Spleen (tissue), 13 donors: Measurements from ENCODE around the gene RBM42. TPM values are rescaled to one million over a fixed set of nuclear protein-coding genes. Genes with fewer than 3 reads are reported as not detected.

ENCODE experiments used
- DNase-seq: peaks from one replicate; pipeline ENCODE4 v3.0.0-alpha.2; 2020
- H3K27ac ChIP-seq, 8 donors: fragments of 200-600 bp; sonication (generic) in 7 of 8; 1 replicate in 4 of 8; 2 replicates in 4 of 8; pipeline versions ENCODE4 v1.5.0 to v1.8.0; 2016 to 2021; ENCODE audit warnings: inconsistent platforms in 4 of 8, mild to moderate bottlenecking in 4 of 8, moderate library complexity in 1 of 8
- H3K27me3 ChIP-seq, 7 donors: fragments of 200-600 bp; sonication (generic) in 6 of 7; replicated peaks in 1 of 7; 1 replicate in 4 of 7; 2 replicates in 3 of 7; pipeline versions ENCODE4 v1.5.0 to v1.8.0; 2016 to 2021; ENCODE audit warnings: inconsistent platforms in 3 of 7, mild to moderate bottlenecking in 1 of 7
- H3K36me3 ChIP-seq, 6 donors: fragments of 200-600 bp; sonication (generic) in 5 of 6; 1 replicate in 4 of 6; 2 replicates in 2 of 6; pipeline versions ENCODE4 v1.5.0 to v1.8.0; 2016 to 2021; ENCODE audit warnings: inconsistent platforms in 2 of 6
- H3K4me1 ChIP-seq, 6 donors: fragments of 200-600 bp; sonication (generic) in 5 of 6; 1 replicate in 3 of 6; 2 replicates in 3 of 6; pipeline versions ENCODE4 v1.5.0 to v1.8.0; 2016 to 2021; ENCODE audit warnings: inconsistent platforms in 3 of 6
- H3K4me3 ChIP-seq, 8 donors: fragments of 200-600 bp; sonication (generic) in 7 of 8; 1 replicate in 4 of 8; 2 replicates in 4 of 8; pipeline versions ENCODE4 v1.5.0 to v1.8.0; 2016 to 2021; ENCODE audit warnings: inconsistent platforms in 4 of 8, mild to moderate bottlenecking in 4 of 8, moderate library complexity in 2 of 8
- H3K9me3 ChIP-seq, 8 donors: fragments of 200-600 bp; sonication (generic) in 7 of 8; 1 replicate in 4 of 8; 2 replicates in 4 of 8; pipeline versions ENCODE4 v1.5.0 to v1.8.0; 2016 to 2021; ENCODE audit warnings: inconsistent platforms in 4 of 8
- POLR2A ChIP-seq, 3 donors: fragments of 450-650 bp; IDR thresholded peaks; one replicate each; pipeline ENCODE4 v1.5.1; 2017; ENCODE audit warnings: antibody characterized with exemption in 3 of 3, mild to moderate bottlenecking in 1 of 3
- POLR2AphosphoS5 ChIP-seq, 3 donors: sonication (generic); formaldehyde crosslinking; IDR thresholded peaks; one replicate each; pipeline ENCODE4 v1.5.1; 2017; ENCODE audit warnings: antibody characterized with exemption in 3 of 3
- WGBS, 5 donors: extraction: QIAGEN DNeasy Blood & Tissue Kit in 3 of 5; methylation state at CpG; one replicate each; pipeline versions ENCODE4 v1.1.5 to v1.1.7; 2013 to 2018; 5-methylcytosine and 5-hydroxymethylcytosine counted together
- intact Hi-C: fragments of 100-400 bp; cut with DNase I; formaldehyde crosslinking; loops from one replicate; pipeline ENCODE4 v1.15.0; 2023; ENCODE audit warnings: low total_unique reads
- long read RNA-seq, 2 donors: transcript quantifications; one replicate each; lab custom pipeline, GENCODE V29; 2026
- polyA plus RNA-seq, 3 donors: library from polyadenylated mRNA; stranded (reverse); fragments of 200-250 nt; gene quantifications; one replicate each; pipeline ENCODE4 v1.2.1, GENCODE V29; 2013
- total RNA-seq, 7 donors: library from RNA; depleted of rRNA in 3 of 7; stranded (reverse); fragments of >200 nt in 3 of 7; fragmentation: NEBNext Ultra II Directional in 4 of 7; extraction: Animal tissue kit (Norgen Biotek cat#: 25700) in 4 of 7; gene quantifications; one replicate each; pipeline versions ENCODE4 v1.1.0 to v1.2.1, GENCODE V29; 2016 to 2021
- TF ChIP-seq, protein P1 (sequence below), 11 experiments: fragments of 200-600 bp in 7 of 11; fragments of 450-650 bp in 4 of 11; sonication (generic) in 4 of 11; IDR thresholded peaks in 8 of 11; conservative IDR thresholded peaks in 3 of 11; 1 replicate in 7 of 11; 2 replicates in 4 of 11; pipeline versions ENCODE4 v1.4.0 to v1.8.0; 2016 to 2021; ENCODE audit warnings: antibody characterized with exemption in 11 of 11, inconsistent platforms in 4 of 11, mild to moderate bottlenecking in 1 of 11
- donor health status: healthy with polysubstance abuse.
- donor health status: DM: no; HTN: no; CAD: no; lungs with moderate emphysema.
- donor health status: DM: no; HTN: no; CAD: no.
- donor health status: Bipolar disorder and iron deficiency.
- donor health status: healthy.
- donor health status: DM: no; HTN: no; CAD: no.
- donor health status: DM: yes; HTN: yes; CAD: no.

The RBM42 gene, protein sequence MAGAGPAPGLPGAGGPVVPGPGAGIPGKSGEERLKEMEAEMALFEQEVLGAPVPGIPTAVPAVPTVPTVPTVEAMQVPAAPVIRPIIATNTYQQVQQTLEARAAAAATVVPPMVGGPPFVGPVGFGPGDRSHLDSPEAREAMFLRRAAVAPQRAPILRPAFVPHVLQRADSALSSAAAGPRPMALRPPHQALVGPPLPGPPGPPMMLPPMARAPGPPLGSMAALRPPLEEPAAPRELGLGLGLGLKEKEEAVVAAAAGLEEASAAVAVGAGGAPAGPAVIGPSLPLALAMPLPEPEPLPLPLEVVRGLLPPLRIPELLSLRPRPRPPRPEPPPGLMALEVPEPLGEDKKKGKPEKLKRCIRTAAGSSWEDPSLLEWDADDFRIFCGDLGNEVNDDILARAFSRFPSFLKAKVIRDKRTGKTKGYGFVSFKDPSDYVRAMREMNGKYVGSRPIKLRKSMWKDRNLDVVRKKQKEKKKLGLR
- total RNA-seq = 10 to 100 TPM; 48.2 to 63.4 (median 59.6) TPM
- polyA plus RNA-seq = 10 to 100 TPM; 48.8 to 71.9 (median 58.1) TPM
- long read RNA-seq, donor 1, transcript RBM42-201 (10 exons, 1,680 nt) = major isoform, 13 of 40 reads
- long read RNA-seq, donor 1, partial matches to known transcripts = 8 of 40 reads
- long read RNA-seq, donor 1, other reads (novel, unspliced or antisense) = 15 of 40 reads
- long read RNA-seq, donor 2, transcript RBM42-201 (10 exons, 1,680 nt) = major isoform, 20 of 45 reads
- long read RNA-seq, donor 2, partial matches to known transcripts = 12 of 45 reads
- long read RNA-seq, donor 2, other reads (novel, unspliced or antisense) = 9 of 45 reads

DNA sequence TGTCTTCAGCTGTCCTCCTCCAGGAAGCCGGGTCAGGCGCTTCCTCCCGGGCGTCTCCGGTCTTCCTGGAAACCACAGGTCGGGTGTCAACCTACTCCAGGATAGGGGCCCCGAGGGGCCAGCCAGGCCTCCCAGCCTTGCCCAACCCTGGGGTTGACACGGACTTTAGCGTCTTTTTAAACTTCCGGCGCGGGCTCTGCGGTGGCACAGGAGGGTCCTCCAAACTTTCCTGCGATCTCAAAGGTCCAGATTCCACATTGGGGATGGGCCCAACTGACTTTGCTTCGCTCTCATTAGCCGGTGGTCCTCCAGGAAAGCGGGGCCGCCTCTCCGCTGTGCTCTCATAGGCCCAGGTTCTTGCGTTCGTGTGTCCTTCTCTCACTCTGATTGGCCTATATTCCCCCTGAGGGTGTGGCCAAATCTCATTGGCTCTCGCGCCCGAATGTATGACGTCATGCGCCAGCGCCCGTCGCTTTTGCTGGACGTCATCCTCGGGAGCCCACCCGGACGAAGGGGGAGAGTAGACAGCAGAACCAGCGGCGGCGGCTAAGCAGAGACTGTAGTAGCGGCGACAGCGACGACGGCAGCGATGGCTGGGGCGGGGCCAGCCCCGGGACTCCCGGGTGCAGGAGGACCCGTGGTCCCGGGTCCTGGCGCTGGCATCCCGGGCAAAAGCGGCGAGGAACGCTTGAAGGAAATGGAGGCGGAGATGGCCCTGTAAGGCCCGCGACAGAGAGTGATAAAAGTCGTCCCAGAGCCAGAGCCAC lies at the start of gene RBM42:
RBM42 (plus strand) TSS at position 472 of the 767 bp plus-strand sequence; CDS start at position 590, 118 bp downstream.
- peak; percentile 96 for DNase-seq
- Histone ChIP-seq H3K4me1 (peaks cover 10 to 44% (median 27%) of the 10 kb centered on the region in 6 donors), H3K27ac (peak within 1 kb of the TSS; percentile 74 to 96 (median 94)), H3K27me3 (no peaks in the 10 kb centered on the region), H3K36me3 (peaks cover 5 to 40% (median 36%) of the 10 kb centered on the region in 6 donors), H3K4me3 (peak within 1 kb of the TSS; percentile 84 to 98 (median 94)), H3K9me3 (no peaks in the 10 kb centered on the region)
- WGBS, 5 donors = 0 to 1% (median 0%) methylated on average over 50 to 56 of the region's 56 CpGs
- intact Hi-C loops = no loop called here
- TF ChIP-seq, protein P1, sequence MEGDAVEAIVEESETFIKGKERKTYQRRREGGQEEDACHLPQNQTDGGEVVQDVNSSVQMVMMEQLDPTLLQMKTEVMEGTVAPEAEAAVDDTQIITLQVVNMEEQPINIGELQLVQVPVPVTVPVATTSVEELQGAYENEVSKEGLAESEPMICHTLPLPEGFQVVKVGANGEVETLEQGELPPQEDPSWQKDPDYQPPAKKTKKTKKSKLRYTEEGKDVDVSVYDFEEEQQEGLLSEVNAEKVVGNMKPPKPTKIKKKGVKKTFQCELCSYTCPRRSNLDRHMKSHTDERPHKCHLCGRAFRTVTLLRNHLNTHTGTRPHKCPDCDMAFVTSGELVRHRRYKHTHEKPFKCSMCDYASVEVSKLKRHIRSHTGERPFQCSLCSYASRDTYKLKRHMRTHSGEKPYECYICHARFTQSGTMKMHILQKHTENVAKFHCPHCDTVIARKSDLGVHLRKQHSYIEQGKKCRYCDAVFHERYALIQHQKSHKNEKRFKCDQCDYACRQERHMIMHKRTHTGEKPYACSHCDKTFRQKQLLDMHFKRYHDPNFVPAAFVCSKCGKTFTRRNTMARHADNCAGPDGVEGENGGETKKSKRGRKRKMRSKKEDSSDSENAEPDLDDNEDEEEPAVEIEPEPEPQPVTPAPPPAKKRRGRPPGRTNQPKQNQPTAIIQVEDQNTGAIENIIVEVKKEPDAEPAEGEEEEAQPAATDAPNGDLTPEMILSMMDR (IDR thresholded peaks at IDR 0.05 in 8 of 11, conservative IDR thresholded peaks at IDR 0.05 in 3 of 11) = peak in 3 of 11 experiments; percentile 12 to 31 (median 15)
- peak in 2 of 3 donors; percentile 53 to 98 for TF ChIP-seq POLR2A (IDR thresholded peaks at IDR 0.05)
- peak; percentile 97 to 98 (median 98) for TF ChIP-seq POLR2AphosphoS5 (IDR thresholded peaks at IDR 0.05)

DNA sequence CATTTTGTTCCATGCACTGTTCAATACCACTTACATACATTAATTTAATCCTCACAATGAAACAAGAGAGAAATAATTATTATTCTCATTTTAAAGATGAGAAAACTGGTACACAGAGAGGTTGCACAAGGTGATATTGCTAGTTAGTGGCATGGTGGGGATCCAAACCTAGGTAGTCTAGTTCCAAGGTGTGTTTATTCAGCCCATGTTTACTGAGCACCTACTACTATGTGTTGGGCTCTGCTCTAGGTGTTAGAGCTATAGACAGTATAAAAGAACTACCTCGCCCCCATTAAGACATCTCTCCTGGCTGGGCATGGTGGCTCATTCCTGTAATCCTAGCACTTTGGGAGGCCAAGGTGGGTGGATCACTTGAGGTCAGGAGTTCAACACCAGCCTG lies 46.1 kb upstream of the RBM42 start:
- DNase-seq = no peak
- no peaks in the 10 kb centered on the region for H3K4me1 ChIP-seq
- H3K4me3 ChIP-seq = no peak overlapping the region
- TF ChIP-seq, protein P1 (IDR thresholded peaks at IDR 0.05 in 8 of 11, conservative IDR thresholded peaks at IDR 0.05 in 3 of 11) = no peak
- WGBS, 5 donors = 71 to 95% (median 87%) methylated on average over 1 of the region's 1 CpG
- intact Hi-C loops = no loop called here
- H3K27ac ChIP-seq = no peak overlapping the region
- peaks cover 0 to 57% (median 7%) of the 10 kb centered on the region in 7 donors for H3K27me3 ChIP-seq
- peaks cover 0 to 9% (median 2%) of the 10 kb centered on the region in 8 donors for H3K9me3 ChIP-seq
- no peaks in the 10 kb centered on the region for H3K36me3 ChIP-seq

DNA sequence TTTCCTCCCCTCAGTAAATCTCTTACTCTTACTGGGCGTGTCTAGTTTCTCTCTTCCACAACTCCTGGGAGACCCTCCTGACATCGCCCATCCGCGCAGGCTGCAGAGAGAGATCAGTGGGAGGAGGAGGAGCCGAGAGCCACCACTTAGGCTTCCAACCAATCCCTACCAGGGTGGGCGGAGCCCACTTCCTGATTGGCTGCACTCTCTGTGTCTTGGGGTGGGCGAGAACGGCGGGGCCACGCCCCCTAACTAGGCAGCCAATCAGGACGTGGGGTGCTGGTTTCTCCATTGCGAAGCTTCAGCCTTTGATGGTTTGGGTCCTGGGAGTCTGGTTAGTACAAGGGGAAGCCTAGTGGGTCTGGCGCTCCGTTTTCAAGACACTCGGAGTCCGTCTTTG lies 43.0 kb upstream of the RBM42 start, which contains the start of gene PMIS2:
PMIS2 (plus strand) TSS at position 326 of the 400 bp plus-strand sequence. CDS start 87 bp downstream, outside the sequence.
- Histone ChIP-seq H3K36me3 (no peaks in the 10 kb centered on the region), H3K4me1 (no peaks in the 10 kb centered on the region), H3K9me3 (peaks cover 0 to 3% (median 0%) of the 10 kb centered on the region in 8 donors), H3K27ac (no peak within 1 kb of the TSS), H3K4me3 (no peak within 1 kb of the TSS), H3K27me3 (peaks cover 0 to 45% (median 7%) of the 10 kb centered on the region in 7 donors)
- TF ChIP-seq POLR2AphosphoS5 (IDR thresholded peaks at IDR 0.05) (no peak), POLR2A (IDR thresholded peaks at IDR 0.05) (no peak)
- TF ChIP-seq, protein P1 (IDR thresholded peaks at IDR 0.05 in 8 of 11, conservative IDR thresholded peaks at IDR 0.05 in 3 of 11) = no peak
- no peak for DNase-seq
- intact Hi-C loops = no loop called here
- 31 to 56% (median 52%) methylated on average over 6 to 16 of the region's 16 CpGs for WGBS, 5 donors
